ENCODE measurements around the gene CHMP5. TPM values are rescaled to one million over a fixed set of nuclear protein-coding genes. Genes with fewer than 3 reads are reported as not detected.

CHMP5 gene
- polyA plus RNA-seq, 2 donors, result 59.9 to 64.2 TPM

GRCh38 chr9:33288828-33289483 is 24.1 kb downstream of the CHMP5 start:
- Histone ChIP-seq H3K36me3 (ENCODE audit: control insufficient read depth in 2 of 2, insufficient read depth in 2 of 2, low read length in 1 of 2) (peaks cover 0 to 4% of the 10 kb centered on the region in 2 donors), H3K4me3 (ENCODE audit: low read depth in 1 of 2, low read length in 2 of 2) (peak overlapping the region in 1 of 2 donors; percentile 90), H3K27ac (ENCODE audit: low read depth in 2 of 2, low read length in 1 of 2) (peak overlapping the region; percentile 97 to 99), H3K9me3 (ENCODE audit: control insufficient read depth in 2 of 2, insufficient read depth in 1 of 2, low read depth in 1 of 2, low read length in 1 of 2) (no peaks in the 10 kb centered on the region), H3K27me3 (ENCODE audit: control insufficient read depth in 1 of 2, insufficient read depth in 2 of 2, low read length in 2 of 2) (no peaks in the 10 kb centered on the region), H3K4me1 (ENCODE audit: control insufficient read depth in 2 of 2, insufficient read depth in 2 of 2, low read length in 1 of 2) (no peaks in the 10 kb centered on the region)
- 76 to 81% methylated on average over 13 to 14 of the region's 14 CpGs for WGBS, 2 donors

- Histone ChIP-seq H3K27ac (ENCODE audit: low read depth in 2 of 2, low read length in 1 of 2) (peak overlapping the region; percentile 97 to 99), H3K27me3 (ENCODE audit: control insufficient read depth in 1 of 2, insufficient read depth in 2 of 2, low read length in 2 of 2) (no peaks in the 10 kb centered on the region), H3K36me3 (ENCODE audit: control insufficient read depth in 2 of 2, insufficient read depth in 2 of 2, low read length in 1 of 2) (peaks cover 0 to 4% of the 10 kb centered on the region in 2 donors), H3K4me3 (ENCODE audit: low read depth in 1 of 2, low read length in 2 of 2) (peak overlapping the region; percentile 32 to 90), H3K9me3 (ENCODE audit: control insufficient read depth in 2 of 2, insufficient read depth in 1 of 2, low read depth in 1 of 2, low read length in 1 of 2) (no peaks in the 10 kb centered on the region), H3K4me1 (ENCODE audit: control insufficient read depth in 2 of 2, insufficient read depth in 2 of 2, low read length in 1 of 2) (no peaks in the 10 kb centered on the region)
- 6% methylated on average over 8 to 12 of the region's 12 CpGs for WGBS, 2 donors
These were observed 24.6 kb downstream of the CHMP5 start for GRCh38 chr9:33289496-33289895.

- peak overlapping the region; percentile 66 to 90 for H3K4me3 ChIP-seq (ENCODE audit: low read depth in 1 of 2, low read length in 2 of 2)
- no peaks in the 10 kb centered on the region for H3K9me3 ChIP-seq (ENCODE audit: control insufficient read depth in 2 of 2, insufficient read depth in 1 of 2, low read depth in 1 of 2, low read length in 1 of 2)
- no peaks in the 10 kb centered on the region for H3K4me1 ChIP-seq (ENCODE audit: control insufficient read depth in 2 of 2, insufficient read depth in 2 of 2, low read length in 1 of 2)
- H3K27me3 ChIP-seq (ENCODE audit: control insufficient read depth in 1 of 2, insufficient read depth in 2 of 2, low read length in 2 of 2), result no peaks in the 10 kb centered on the region
- H3K27ac ChIP-seq (ENCODE audit: low read depth in 2 of 2, low read length in 1 of 2), result peak overlapping the region; percentile 99 to 100
- WGBS, 2 donors, result 1 to 3% methylated on average over 13 to 14 of the region's 14 CpGs
- peaks cover 2 to 5% of the 10 kb centered on the region in 2 donors for H3K36me3 ChIP-seq (ENCODE audit: control insufficient read depth in 2 of 2, insufficient read depth in 2 of 2, low read length in 1 of 2)
These were observed 25.0 kb downstream of the CHMP5 start for GRCh38 chr9:33289936-33290246.

GRCh38 chr9:33290247-33291030 is 25.6 kb downstream of the CHMP5 start, which contains the start of gene NFX1:
TSS of gene NFX1 (plus strand) at chr9:33290516. CDS start at chr9:33290573, 57 bp downstream.
- H3K27me3 ChIP-seq (ENCODE audit: control insufficient read depth in 1 of 2, insufficient read depth in 2 of 2, low read length in 2 of 2), result no peaks in the 10 kb centered on the region
- peak within 1 kb of the TSS; percentile 66 to 90 for H3K4me3 ChIP-seq (ENCODE audit: low read depth in 1 of 2, low read length in 2 of 2)
- H3K36me3 ChIP-seq (ENCODE audit: control insufficient read depth in 2 of 2, insufficient read depth in 2 of 2, low read length in 1 of 2), result peaks cover 5 to 8% of the 10 kb centered on the region in 2 donors
- no peaks in the 10 kb centered on the region for H3K9me3 ChIP-seq (ENCODE audit: control insufficient read depth in 2 of 2, insufficient read depth in 1 of 2, low read depth in 1 of 2, low read length in 1 of 2)
- whole genome bisulfite sequencing, 2 donors, result 0% methylated on average over 63 of the region's 63 CpGs
- no peaks in the 10 kb centered on the region for H3K4me1 ChIP-seq (ENCODE audit: control insufficient read depth in 2 of 2, insufficient read depth in 2 of 2, low read length in 1 of 2)
- H3K27ac ChIP-seq (ENCODE audit: low read depth in 2 of 2, low read length in 1 of 2), result peak within 1 kb of the TSS; percentile 99 to 100

- Histone ChIP-seq H3K4me3 (ENCODE audit: low read depth in 1 of 2, low read length in 2 of 2) (peak overlapping the region; percentile 66 to 90), H3K9me3 (ENCODE audit: control insufficient read depth in 2 of 2, insufficient read depth in 1 of 2, low read depth in 1 of 2, low read length in 1 of 2) (no peaks in the 10 kb centered on the region), H3K27ac (ENCODE audit: low read depth in 2 of 2, low read length in 1 of 2) (peak overlapping the region; percentile 99 to 100), H3K27me3 (ENCODE audit: control insufficient read depth in 1 of 2, insufficient read depth in 2 of 2, low read length in 2 of 2) (no peaks in the 10 kb centered on the region), H3K36me3 (ENCODE audit: control insufficient read depth in 2 of 2, insufficient read depth in 2 of 2, low read length in 1 of 2) (peaks cover 5 to 8% of the 10 kb centered on the region in 2 donors), H3K4me1 (ENCODE audit: control insufficient read depth in 2 of 2, insufficient read depth in 2 of 2, low read length in 1 of 2) (no peaks in the 10 kb centered on the region)
- 14 to 15% methylated on average over 7 of the region's 7 CpGs for WGBS, 2 donors
These were observed 26.2 kb downstream of the CHMP5 start for GRCh38 chr9:33291031-33291397.

- H3K36me3 ChIP-seq (ENCODE audit: control insufficient read depth in 2 of 2, insufficient read depth in 2 of 2, low read length in 1 of 2), result peaks cover 8% of the 10 kb centered on the region in 2 donors
- H3K27me3 ChIP-seq (ENCODE audit: control insufficient read depth in 1 of 2, insufficient read depth in 2 of 2, low read length in 2 of 2), result no peaks in the 10 kb centered on the region
- WGBS, 2 donors, result 69 to 81% methylated on average over 5 of the region's 5 CpGs
- no peak overlapping the region for H3K27ac ChIP-seq (ENCODE audit: low read depth in 2 of 2, low read length in 1 of 2)
- peaks cover 0 to 2% of the 10 kb centered on the region in 2 donors for H3K4me1 ChIP-seq (ENCODE audit: control insufficient read depth in 2 of 2, insufficient read depth in 2 of 2, low read length in 1 of 2)
- no peak overlapping the region for H3K4me3 ChIP-seq (ENCODE audit: low read depth in 1 of 2, low read length in 2 of 2)
- no peaks in the 10 kb centered on the region for H3K9me3 ChIP-seq (ENCODE audit: control insufficient read depth in 2 of 2, insufficient read depth in 1 of 2, low read depth in 1 of 2, low read length in 1 of 2)
These were observed 27.1 kb downstream of the CHMP5 start for GRCh38 chr9:33291901-33292300.

- Histone ChIP-seq H3K4me3 (ENCODE audit: low read depth in 1 of 2, low read length in 2 of 2) (no peak overlapping the region), H3K9me3 (ENCODE audit: control insufficient read depth in 2 of 2, insufficient read depth in 1 of 2, low read depth in 1 of 2, low read length in 1 of 2) (no peaks in the 10 kb centered on the region), H3K27me3 (ENCODE audit: control insufficient read depth in 1 of 2, insufficient read depth in 2 of 2, low read length in 2 of 2) (no peaks in the 10 kb centered on the region), H3K4me1 (ENCODE audit: control insufficient read depth in 2 of 2, insufficient read depth in 2 of 2, low read length in 1 of 2) (peaks cover 0 to 2% of the 10 kb centered on the region in 2 donors), H3K27ac (ENCODE audit: low read depth in 2 of 2, low read length in 1 of 2) (no peak overlapping the region), H3K36me3 (ENCODE audit: control insufficient read depth in 2 of 2, insufficient read depth in 2 of 2, low read length in 1 of 2) (peaks cover 8 to 16% of the 10 kb centered on the region in 2 donors)
- 72 to 91% methylated on average over 2 of the region's 2 CpGs for WGBS, 2 donors
These were observed 28.9 kb downstream of the CHMP5 start for GRCh38 chr9:33293782-33294181.

- Histone ChIP-seq H3K36me3 (ENCODE audit: control insufficient read depth in 2 of 2, insufficient read depth in 2 of 2, low read length in 1 of 2) (peaks cover 8 to 16% of the 10 kb centered on the region in 2 donors), H3K27ac (ENCODE audit: low read depth in 2 of 2, low read length in 1 of 2) (no peak overlapping the region), H3K4me3 (ENCODE audit: low read depth in 1 of 2, low read length in 2 of 2) (no peak overlapping the region), H3K9me3 (ENCODE audit: control insufficient read depth in 2 of 2, insufficient read depth in 1 of 2, low read depth in 1 of 2, low read length in 1 of 2) (no peaks in the 10 kb centered on the region), H3K27me3 (ENCODE audit: control insufficient read depth in 1 of 2, insufficient read depth in 2 of 2, low read length in 2 of 2) (no peaks in the 10 kb centered on the region), H3K4me1 (ENCODE audit: control insufficient read depth in 2 of 2, insufficient read depth in 2 of 2, low read length in 1 of 2) (peaks cover 0 to 2% of the 10 kb centered on the region in 2 donors)
- WGBS, 2 donors, result 88 to 89% methylated on average over 12 of the region's 12 CpGs
These were observed 30.0 kb downstream of the CHMP5 start for GRCh38 chr9:33294670-33295432.

- H3K27me3 ChIP-seq (ENCODE audit: control insufficient read depth in 1 of 2, insufficient read depth in 2 of 2, low read length in 2 of 2), result no peaks in the 10 kb centered on the region
- peaks cover 8 to 16% of the 10 kb centered on the region in 2 donors for H3K36me3 ChIP-seq (ENCODE audit: control insufficient read depth in 2 of 2, insufficient read depth in 2 of 2, low read length in 1 of 2)
- H3K4me1 ChIP-seq (ENCODE audit: control insufficient read depth in 2 of 2, insufficient read depth in 2 of 2, low read length in 1 of 2), result peaks cover 0 to 2% of the 10 kb centered on the region in 2 donors
- H3K9me3 ChIP-seq (ENCODE audit: control insufficient read depth in 2 of 2, insufficient read depth in 1 of 2, low read depth in 1 of 2, low read length in 1 of 2), result no peaks in the 10 kb centered on the region
- no peak overlapping the region for H3K27ac ChIP-seq (ENCODE audit: low read depth in 2 of 2, low read length in 1 of 2)
- 90% methylated on average over 2 of the region's 2 CpGs for WGBS, 2 donors
- H3K4me3 ChIP-seq (ENCODE audit: low read depth in 1 of 2, low read length in 2 of 2), result no peak overlapping the region
These were observed 30.7 kb downstream of the CHMP5 start for GRCh38 chr9:33295571-33295970.
